HepG2 (cell line): ENCODE data around the gene PRKCZ. TPM values are rescaled to one million over a fixed set of nuclear protein-coding genes. Genes with fewer than 3 reads are reported as not detected.
A peak's percentile ranks its signal among the peaks of the same experiment; 100 is the strongest.

Experiments
- ATAC-seq: fragments of 200-7000 bp; cut with Tn5 transposase; 3 replicates; pipeline ENCODE4 v1.9.1; 2020; ENCODE audit warnings: mild to moderate bottlenecking, moderate library complexity
- BruUV-seq: library from RNA; stranded (reverse); fragments of 400-500 nt; replicated peaks from 2 replicates; lab custom pipeline; 2021; lab: Mats Ljungman, UMichigan
- CTCF ChIA-PET: fragments of 300-600 bp; formaldehyde crosslinking; extraction: SDS; loops from one replicate; lab custom pipeline; 2021; ENCODE audit warnings: low total read pairs, inconsistent platforms, low intra/inter-chr PET ratio; lab: Yijun Ruan, JAX
- POLR2A ChIA-PET: fragments of 350-600 bp; sonication (Branson Sonifier 250); formaldehyde crosslinking; loops from one replicate; lab custom pipeline; 2020; ENCODE audit warnings: antibody characterized with exemption, inconsistent platforms; lab: Yijun Ruan, JAX
- DNase-seq: peaks from one replicate; pipeline ENCODE4 v3.0.0-alpha.2; 2015; ENCODE audit warnings: low spot score
- FAIRE-seq: peaks from 3 replicates; lab custom pipeline; 2011; peaks lifted over from hg19 to GRCh38; lab: Jason Lieb, UNC
- H2AFZ ChIP-seq: one replicate; pipeline ENCODE4 v1.6.1; 2011; ENCODE audit warnings: low read length, inconsistent platforms
- H3K27ac ChIP-seq: fragments of 300-600 bp; 3 replicates; pipeline ENCODE4 v1.8.0; 2011; ENCODE audit warnings: mixed run types, mild to moderate bottlenecking, mixed read lengths, low read length, inconsistent platforms; ENCODE audit not compliant: insufficient read depth; ENCODE audit errors: extremely low read length
- H3K27me3 ChIP-seq, 2 experiments: fragments of 200-600 bp in 1 of 2; 2 replicates in 1 of 2; 3 replicates in 1 of 2; pipeline versions ENCODE4 v1.6.0 to v1.8.0; 2011; ENCODE audit warnings: low read length in 2 of 2, mild to moderate bottlenecking in 2 of 2, moderate library complexity in 2 of 2, inconsistent platforms in 1 of 2; ENCODE audit not compliant: insufficient read depth in 2 of 2, control insufficient read depth in 1 of 2
- H3K36me3 ChIP-seq, 2 experiments: fragments of 200-600 bp in 1 of 2; replicated peaks in 1 of 2; 2 replicates in 1 of 2; 3 replicates in 1 of 2; pipeline versions ENCODE4 v1.5.1 to v1.8.0; 2011; ENCODE audit warnings: low read length in 2 of 2, inconsistent platforms in 1 of 2; ENCODE audit not compliant: insufficient read depth in 2 of 2, control insufficient read depth in 1 of 2
- H3K4me1 ChIP-seq: 2 replicates; pipeline ENCODE4 v1.5.1; 2012; ENCODE audit warnings: low read length, inconsistent platforms; ENCODE audit not compliant: insufficient read depth
- H3K4me2 ChIP-seq: 2 replicates; pipeline ENCODE4 v1.6.0; 2011; ENCODE audit warnings: low read depth, low read length, inconsistent platforms
- H3K4me3 ChIP-seq, 3 experiments: fragments of 200-600 bp in 1 of 3; sonication (generic), shearing (Covaris generic) in 1 of 3; replicated peaks in 1 of 3; 2 replicates each; pipeline ENCODE4 v1.5.1; 2011 to 2016; ENCODE audit warnings: low read length in 3 of 3, inconsistent platforms in 2 of 3, low read depth in 2 of 3, mild to moderate bottlenecking in 2 of 3, control low read depth in 1 of 3, mixed read lengths in 1 of 3; ENCODE audit not compliant: insufficient read depth in 1 of 3
- H3K79me2 ChIP-seq: one replicate; pipeline ENCODE4 v1.6.1; 2011; ENCODE audit warnings: low read length, inconsistent platforms; ENCODE audit not compliant: insufficient read depth
- H3K9ac ChIP-seq: 2 replicates; pipeline ENCODE4 v1.6.0; 2011; ENCODE audit warnings: mild to moderate bottlenecking, low read depth, low read length, inconsistent platforms; ENCODE audit not compliant: insufficient read depth
- H3K9me3 ChIP-seq: 2 replicates; pipeline ENCODE4 v1.5.1; 2012; ENCODE audit warnings: mild to moderate bottlenecking, low read length
- H4K20me1 ChIP-seq: 2 replicates; pipeline ENCODE4 v1.6.0; 2011; ENCODE audit warnings: inconsistent platforms, mild to moderate bottlenecking, low read length, moderate library complexity; ENCODE audit not compliant: insufficient read depth
- CBX1 ChIP-seq: IDR thresholded peaks from one replicate; pipeline ENCODE4 v1.6.1; 2016; ENCODE audit warnings: antibody characterized with exemption, low read depth
- CREM ChIP-seq, 2 experiments: sonication (generic) in 1 of 2; formaldehyde crosslinking in 1 of 2; IDR thresholded peaks; 2 replicates each; pipeline versions ENCODE4 v1.4.0 to v1.6.1; 2016 to 2020; ENCODE audit warnings: antibody characterized with exemption in 1 of 2, mild to moderate bottlenecking in 1 of 2, missing genetic modification reagents in 1 of 2
- ELK4 ChIP-seq: sonication (generic); formaldehyde crosslinking; IDR thresholded peaks from 2 replicates; pipeline ENCODE4 v1.9.0; 2021; ENCODE audit warnings: missing genetic modification reagents, borderline replicate concordance
- GATAD1 ChIP-seq: IDR thresholded peaks from 2 replicates; pipeline ENCODE4 v1.6.1; 2016; ENCODE audit warnings: missing genetic modification reagents, missing compliant biosample characterization
- MED8 ChIP-seq: sonication (generic); formaldehyde crosslinking; IDR thresholded peaks from 2 replicates; pipeline ENCODE4 v1.8.1; 2023; ENCODE audit warnings: mild to moderate bottlenecking, missing genetic modification reagents; ENCODE audit not compliant: insufficient replicate concordance
- MEF2D ChIP-seq: sonication (generic); formaldehyde crosslinking; IDR thresholded peaks from 2 replicates; pipeline ENCODE4 v1.5.1; 2020; ENCODE audit warnings: mild to moderate bottlenecking, missing genetic modification reagents
- NFE2L1 ChIP-seq: sonication (generic); formaldehyde crosslinking; IDR thresholded peaks from 2 replicates; pipeline ENCODE4 v1.4.0; 2020; ENCODE audit warnings: missing genetic modification reagents, mild to moderate bottlenecking, borderline replicate concordance
- NFE2L2 ChIP-seq: fragments of 150-350 bp; IDR thresholded peaks from 2 replicates; pipeline ENCODE4 v1.6.1; 2014; ENCODE audit warnings: low read length
- NFRKB ChIP-seq: fragments of 450-650 bp; IDR thresholded peaks from 2 replicates; pipeline ENCODE4 v1.6.1; 2017
- REPIN1 ChIP-seq: sonication (generic); formaldehyde crosslinking; IDR thresholded peaks from 2 replicates; pipeline ENCODE4 v1.8.0; 2022; ENCODE audit warnings: missing genetic modification reagents, low read depth, mild to moderate bottlenecking, borderline replicate concordance
- RFX5 ChIP-seq: IDR thresholded peaks from 2 replicates; pipeline ENCODE4 v1.6.1; 2011; ENCODE audit warnings: low read depth, low read length, improper control_type of control experiment
- STAT5B ChIP-seq: sonication (generic); formaldehyde crosslinking; IDR thresholded peaks from 2 replicates; pipeline ENCODE4 v1.4.0; 2020; ENCODE audit warnings: missing genetic modification reagents
- YEATS4 ChIP-seq: sonication (generic); formaldehyde crosslinking; IDR thresholded peaks from 2 replicates; pipeline ENCODE4 v1.4.0; 2020; ENCODE audit warnings: missing genetic modification reagents, borderline replicate concordance
- ZFP36 ChIP-seq: fragments of 150-350 bp; IDR thresholded peaks from 2 replicates; pipeline ENCODE4 v1.6.1; 2018; ENCODE audit warnings: borderline replicate concordance, low read length, low read depth; ENCODE audit not compliant: partially characterized antibody
- ZNF160 ChIP-seq: sonication (generic); formaldehyde crosslinking; IDR thresholded peaks from 2 replicates; pipeline ENCODE4 v1.8.0; 2022; ENCODE audit warnings: mild to moderate bottlenecking, inconsistent platforms, missing genetic modification reagents
- ZNF224 ChIP-seq: sonication (generic); formaldehyde crosslinking; IDR thresholded peaks from 2 replicates; pipeline ENCODE4 v1.5.0; 2020; ENCODE audit warnings: mild to moderate bottlenecking, missing genetic modification reagents
- ZNF296 ChIP-seq: sonication (generic); formaldehyde crosslinking; conservative IDR thresholded peaks from 2 replicates; pipeline ENCODE4 v1.5.0; 2020; ENCODE audit warnings: mild to moderate bottlenecking, missing genetic modification reagents
- ZNF354B ChIP-seq: sonication (generic); formaldehyde crosslinking; IDR thresholded peaks from 2 replicates; pipeline ENCODE4 v1.8.0; 2022; ENCODE audit warnings: mild to moderate bottlenecking, missing genetic modification reagents
- ZNF431 ChIP-seq: sonication (generic); formaldehyde crosslinking; IDR thresholded peaks from 2 replicates; pipeline ENCODE4 v1.9.0; 2022; ENCODE audit warnings: missing genetic modification reagents, low read depth, mild to moderate bottlenecking, borderline replicate concordance
- ZNF501 ChIP-seq: sonication (generic); formaldehyde crosslinking; IDR thresholded peaks from 2 replicates; pipeline ENCODE4 v1.5.1; 2020; ENCODE audit warnings: mild to moderate bottlenecking, moderate library complexity, missing genetic modification reagents
- ZNF616 ChIP-seq: sonication (generic); formaldehyde crosslinking; IDR thresholded peaks from 2 replicates; pipeline ENCODE4 v1.5.0; 2020; ENCODE audit warnings: low read depth, mild to moderate bottlenecking, missing genetic modification reagents
- ZNF672 ChIP-seq: sonication (generic); formaldehyde crosslinking; IDR thresholded peaks from 2 replicates; pipeline ENCODE4 v1.8.1; 2022; ENCODE audit warnings: missing genetic modification reagents
- ZNF761 ChIP-seq: sonication (generic); formaldehyde crosslinking; conservative IDR thresholded peaks from 2 replicates; pipeline ENCODE4 v1.4.0; 2020; ENCODE audit warnings: mild to moderate bottlenecking, missing genetic modification reagents
- ZNF839 ChIP-seq: sonication (generic); formaldehyde crosslinking; IDR thresholded peaks from 2 replicates; pipeline ENCODE4 v1.4.0; 2020; ENCODE audit warnings: missing genetic modification reagents, mild to moderate bottlenecking, borderline replicate concordance
- ZNF879 ChIP-seq: sonication (generic); formaldehyde crosslinking; IDR thresholded peaks from 2 replicates; pipeline ENCODE4 v1.8.1; 2023; ENCODE audit warnings: missing genetic modification reagents
- WGBS: methylation state at CpG from one replicate; pipeline ENCODE4 v1.1.6; 2017; ENCODE audit warnings: low lambda C conversion rate; 5-methylcytosine and 5-hydroxymethylcytosine counted together
- in situ Hi-C: cut with HindIII; loops from 2 replicates; pipeline ENCODE4 v1.10.0; 2017; ENCODE audit warnings: low pct_unique_long_range_greater_than_20kb; ENCODE audit not compliant: extremely low pct_ligation_motif_present
- intact Hi-C: fragments of 100-400 bp; cut with micrococcal nuclease; formaldehyde crosslinking; loops from one replicate; pipeline ENCODE4 v1.10.0; 2022; ENCODE audit not compliant: unreplicated experiment
- polyA plus RNA-seq, 8 experiments: library from polyadenylated mRNA; depleted of rRNA in 3 of 8; stranded (reverse) in 7 of 8; unstranded in 1 of 8; fragments of >200 nt; fragmentation: Illumina TruSeq in 4 of 8; extraction: Trizol in 4 of 8; gene quantifications; 2 replicates each; pipeline versions ENCODE4 v1.2.1 to v1.2.3, GENCODE V29; 2011 to 2016; ENCODE audit warnings: low read depth in 4 of 8, missing spikeins in 1 of 8, mixed read lengths in 1 of 8; ENCODE audit not compliant: insufficient read depth in 1 of 8
- total RNA-seq, 5 experiments: library from RNA; depleted of rRNA; stranded (reverse); fragments of >200 nt; fragmentation: Illumina TruSeq; extraction: Trizol; gene quantifications; 2 replicates each; pipeline ENCODE4 v1.2.3, GENCODE V29; 2016; ENCODE audit warnings: low read depth in 1 of 5

Gene PRKCZ
- total and polyA plus RNA-seq, 2 of the 13 experiments (the other 11 are each of a cell fraction or from before 2014, with no cell fraction given) = 34.7 to 85.2 TPM

- in situ Hi-C loops = loop anchor here (5.0 kb wide), 1 partner anchor 82 kb away; no protein-coding TSS in a partner anchor
- no peaks in the 10 kb centered on the region for H3K9me3 ChIP-seq
- ChIA-PET CTCF (interaction anchor here (0.9 to 4.0 kb wide), 3 partner anchors 84 to 135 kb away, joined by 3 to 30 read pairs (median 4); no protein-coding TSS in a partner anchor), POLR2A (interaction anchor here (0.5 to 1.9 kb wide), 4 partner anchors 84 to 928 kb away, joined by 3 to 13 read pairs (median 4); no protein-coding TSS in a partner anchor)
- no peaks in the 10 kb centered on the region for H3K79me2 ChIP-seq
- H3K4me3 ChIP-seq = peak overlapping the region in 2 of 3 experiments; percentile 30 to 58; a peak in 3 of 6 replicates
- peak; percentile 33 for DNase-seq
- H3K36me3 ChIP-seq = no peaks in the 10 kb centered on the region
- WGBS = 41% methylated on average over 20 of the region's 75 CpGs
- H3K27me3 ChIP-seq = peaks cover 7 to 31% of the 10 kb centered on the region in 2 experiments
- H3K4me1 ChIP-seq = peaks cover 66% of the 10 kb centered on the region
- H3K4me2 ChIP-seq = peak overlapping the region; percentile 98
- no peak for FAIRE-seq
- no TSS peak for BruUV-seq
- no peak overlapping the region for H2AFZ ChIP-seq
- intact Hi-C loops = loop anchor here (5.0 kb wide), 1 partner anchor 82 kb away; no protein-coding TSS in a partner anchor
- H4K20me1 ChIP-seq = no peaks in the 10 kb centered on the region
- ATAC-seq = peak; percentile 5
- 0 out of 2 replicates have a peak overlapping the region, but pooled peaks have one; percentile 13 for H3K9ac ChIP-seq
- H3K27ac ChIP-seq = no peak overlapping the region
- TF ChIP-seq REPIN1 (CRISPR knock-in tag) = no peak
- no peak for TF ChIP-seq ZNF354B (CRISPR knock-in tag)
- no peak for TF ChIP-seq ZNF501 (CRISPR knock-in tag)
- TF ChIP-seq YEATS4 (CRISPR knock-in tag) = no peak
- TF ChIP-seq CREM (IDR thresholded peaks at IDR 0.05) = no peak
- TF ChIP-seq CREM (CRISPR knock-in tag; IDR thresholded peaks at IDR 0.05) = no peak
- TF ChIP-seq STAT5B = no peak
- no peak for TF ChIP-seq MED8
- no peak for TF ChIP-seq ZNF761 (CRISPR knock-in tag)
- TF ChIP-seq NFRKB = no peak
- TF ChIP-seq ZNF616 (CRISPR knock-in tag) = peak; percentile 64; the same call in 1 of the 2 replicates
- TF ChIP-seq GATAD1 = no peak
- TF ChIP-seq MEF2D (CRISPR knock-in tag) = no peak
- TF ChIP-seq ZFP36 = no peak
- TF ChIP-seq ZNF224 (CRISPR knock-in tag) = no peak
- TF ChIP-seq RFX5 = no peak
- no peak for TF ChIP-seq NFE2L2
- TF ChIP-seq CBX1 = no peak
- no peak for TF ChIP-seq ZNF879
- no peak for TF ChIP-seq ZNF839 (CRISPR knock-in tag)
- no peak for TF ChIP-seq ZNF672
- TF ChIP-seq ZNF431 (CRISPR knock-in tag) = no peak
- no peak for TF ChIP-seq ZNF296
- TF ChIP-seq NFE2L1 (CRISPR knock-in tag) = no peak
- no peak for TF ChIP-seq ELK4
- no peak for TF ChIP-seq ZNF160 (CRISPR knock-in tag)
Measured at GRCh38 chr1:2044510-2045319, 5.5 kb upstream of the PRKCZ start.
